Measurements from ENCODE around the gene GTPBP10. TPM values are rescaled to one million over a fixed set of nuclear protein-coding genes. Genes with fewer than 3 reads are reported as not detected.

GTPBP10 gene
- total RNA-seq, 1 experiment from 2014 or later: 18.5 TPM

DNA sequence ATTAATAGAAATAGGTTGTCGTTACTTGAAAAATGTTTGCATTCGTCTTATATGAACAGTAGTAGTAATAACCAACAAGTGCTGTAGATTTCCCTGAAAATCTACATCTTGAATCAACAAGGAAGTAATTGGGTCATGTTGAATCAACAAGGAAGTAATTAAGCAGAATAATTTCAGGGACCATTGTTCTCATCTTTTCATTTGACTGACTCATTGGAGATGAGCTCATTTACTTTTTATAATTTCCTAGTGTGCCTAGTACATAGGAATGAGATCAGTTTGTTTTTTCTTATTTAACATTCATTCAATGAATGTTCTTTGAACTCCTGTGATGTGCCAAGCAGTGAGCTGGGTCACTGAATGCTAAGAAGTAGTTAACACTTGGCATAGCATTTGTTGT, 65.0 kb downstream of the GTPBP10 start (continued):
- TF ChIP-seq ZNF281 (CRISPR knock-in tag; IDR thresholded peaks at IDR 0.05) (no peak), ATF1 (CRISPR knock-in tag; IDR thresholded peaks at IDR 0.05) (no peak)
- TF ChIP-seq, protein P1, sequence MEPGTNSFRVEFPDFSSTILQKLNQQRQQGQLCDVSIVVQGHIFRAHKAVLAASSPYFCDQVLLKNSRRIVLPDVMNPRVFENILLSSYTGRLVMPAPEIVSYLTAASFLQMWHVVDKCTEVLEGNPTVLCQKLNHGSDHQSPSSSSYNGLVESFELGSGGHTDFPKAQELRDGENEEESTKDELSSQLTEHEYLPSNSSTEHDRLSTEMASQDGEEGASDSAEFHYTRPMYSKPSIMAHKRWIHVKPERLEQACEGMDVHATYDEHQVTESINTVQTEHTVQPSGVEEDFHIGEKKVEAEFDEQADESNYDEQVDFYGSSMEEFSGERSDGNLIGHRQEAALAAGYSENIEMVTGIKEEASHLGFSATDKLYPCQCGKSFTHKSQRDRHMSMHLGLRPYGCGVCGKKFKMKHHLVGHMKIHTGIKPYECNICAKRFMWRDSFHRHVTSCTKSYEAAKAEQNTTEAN (CRISPR knock-in tag; IDR thresholded peaks at IDR 0.05): no peak
- TF ChIP-seq, protein P2, sequence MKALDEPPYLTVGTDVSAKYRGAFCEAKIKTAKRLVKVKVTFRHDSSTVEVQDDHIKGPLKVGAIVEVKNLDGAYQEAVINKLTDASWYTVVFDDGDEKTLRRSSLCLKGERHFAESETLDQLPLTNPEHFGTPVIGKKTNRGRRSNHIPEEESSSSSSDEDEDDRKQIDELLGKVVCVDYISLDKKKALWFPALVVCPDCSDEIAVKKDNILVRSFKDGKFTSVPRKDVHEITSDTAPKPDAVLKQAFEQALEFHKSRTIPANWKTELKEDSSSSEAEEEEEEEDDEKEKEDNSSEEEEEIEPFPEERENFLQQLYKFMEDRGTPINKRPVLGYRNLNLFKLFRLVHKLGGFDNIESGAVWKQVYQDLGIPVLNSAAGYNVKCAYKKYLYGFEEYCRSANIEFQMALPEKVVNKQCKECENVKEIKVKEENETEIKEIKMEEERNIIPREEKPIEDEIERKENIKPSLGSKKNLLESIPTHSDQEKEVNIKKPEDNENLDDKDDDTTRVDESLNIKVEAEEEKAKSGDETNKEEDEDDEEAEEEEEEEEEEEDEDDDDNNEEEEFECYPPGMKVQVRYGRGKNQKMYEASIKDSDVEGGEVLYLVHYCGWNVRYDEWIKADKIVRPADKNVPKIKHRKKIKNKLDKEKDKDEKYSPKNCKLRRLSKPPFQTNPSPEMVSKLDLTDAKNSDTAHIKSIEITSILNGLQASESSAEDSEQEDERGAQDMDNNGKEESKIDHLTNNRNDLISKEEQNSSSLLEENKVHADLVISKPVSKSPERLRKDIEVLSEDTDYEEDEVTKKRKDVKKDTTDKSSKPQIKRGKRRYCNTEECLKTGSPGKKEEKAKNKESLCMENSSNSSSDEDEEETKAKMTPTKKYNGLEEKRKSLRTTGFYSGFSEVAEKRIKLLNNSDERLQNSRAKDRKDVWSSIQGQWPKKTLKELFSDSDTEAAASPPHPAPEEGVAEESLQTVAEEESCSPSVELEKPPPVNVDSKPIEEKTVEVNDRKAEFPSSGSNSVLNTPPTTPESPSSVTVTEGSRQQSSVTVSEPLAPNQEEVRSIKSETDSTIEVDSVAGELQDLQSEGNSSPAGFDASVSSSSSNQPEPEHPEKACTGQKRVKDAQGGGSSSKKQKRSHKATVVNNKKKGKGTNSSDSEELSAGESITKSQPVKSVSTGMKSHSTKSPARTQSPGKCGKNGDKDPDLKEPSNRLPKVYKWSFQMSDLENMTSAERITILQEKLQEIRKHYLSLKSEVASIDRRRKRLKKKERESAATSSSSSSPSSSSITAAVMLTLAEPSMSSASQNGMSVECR (CRISPR knock-in tag; IDR thresholded peaks at IDR 0.05; ENCODE audit: borderline replicate concordance): no peak
- TF ChIP-seq, protein P3, sequence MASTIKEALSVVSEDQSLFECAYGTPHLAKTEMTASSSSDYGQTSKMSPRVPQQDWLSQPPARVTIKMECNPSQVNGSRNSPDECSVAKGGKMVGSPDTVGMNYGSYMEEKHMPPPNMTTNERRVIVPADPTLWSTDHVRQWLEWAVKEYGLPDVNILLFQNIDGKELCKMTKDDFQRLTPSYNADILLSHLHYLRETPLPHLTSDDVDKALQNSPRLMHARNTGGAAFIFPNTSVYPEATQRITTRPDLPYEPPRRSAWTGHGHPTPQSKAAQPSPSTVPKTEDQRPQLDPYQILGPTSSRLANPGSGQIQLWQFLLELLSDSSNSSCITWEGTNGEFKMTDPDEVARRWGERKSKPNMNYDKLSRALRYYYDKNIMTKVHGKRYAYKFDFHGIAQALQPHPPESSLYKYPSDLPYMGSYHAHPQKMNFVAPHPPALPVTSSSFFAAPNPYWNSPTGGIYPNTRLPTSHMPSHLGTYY (CRISPR knock-in tag; IDR thresholded peaks at IDR 0.05): no peak

DNA sequence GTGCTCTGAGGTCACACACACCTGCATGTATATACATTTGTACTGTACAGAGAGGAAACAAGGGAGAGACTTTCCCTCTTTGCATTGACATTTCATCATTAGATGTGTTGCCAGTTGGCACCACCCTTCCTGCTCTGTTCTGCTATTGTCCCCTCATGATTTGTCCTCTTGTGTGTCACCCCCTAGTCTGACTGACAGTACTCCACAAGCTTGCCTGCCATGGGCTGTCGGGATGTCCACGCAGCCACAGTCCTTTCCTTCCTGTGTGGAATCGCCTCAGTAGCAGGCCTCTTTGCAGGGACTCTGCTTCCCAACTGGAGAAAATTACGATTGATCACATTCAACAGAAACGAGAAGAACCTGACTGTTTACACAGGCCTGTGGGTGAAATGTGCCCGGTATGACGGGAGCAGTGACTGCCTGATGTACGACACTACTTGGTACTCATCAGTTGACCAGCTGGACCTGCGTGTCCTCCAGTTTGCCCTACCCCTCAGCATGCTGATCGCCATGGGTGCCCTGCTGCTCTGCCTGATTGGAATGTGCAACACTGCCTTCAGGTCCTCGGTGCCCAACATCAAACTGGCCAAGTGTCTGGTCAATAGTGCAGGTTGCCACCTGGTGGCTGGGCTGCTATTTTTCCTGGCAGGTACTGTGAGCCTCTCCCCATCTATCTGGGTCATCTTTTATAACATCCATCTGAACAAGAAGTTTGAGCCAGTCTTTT, 66.1 kb downstream of the GTPBP10 start:
- Mint-ChIP-seq H3K4me3 (no peak overlapping the region), H3K27me3 (ENCODE audit: low read depth) (no peaks in the 10 kb centered on the region), H3K36me3 (peaks cover 16% of the 10 kb centered on the region), H3K4me1 (no peaks in the 10 kb centered on the region), H3K9me3 (no peaks in the 10 kb centered on the region), H3K27ac (0 out of 2 replicates have a peak overlapping the region, but pooled peaks have one; percentile 12)
- ATAC-seq (peak; percentile 94), DNase-seq (ENCODE audit: low spot score) (peak; percentile 54)
- no peak for TF ChIP-seq RELA (CRISPR knock-in tag; IDR thresholded peaks at IDR 0.05; ENCODE audit: borderline replicate concordance)
- CTCF ChIA-PET: interaction anchor here (0.6 to 1.5 kb wide), 2 partner anchors 260 to 374 kb away, joined by 4 to 5 read pairs; no protein-coding TSS in a partner anchor
- POLR2A ChIA-PET: no interaction called here

- POLR2A ChIA-PET: no interaction called here
- Mint-ChIP-seq H3K27ac (no peak overlapping the region), H3K27me3 (ENCODE audit: low read depth) (no peaks in the 10 kb centered on the region), H3K4me1 (no peaks in the 10 kb centered on the region), H3K4me3 (no peak overlapping the region), H3K9me3 (no peaks in the 10 kb centered on the region), H3K36me3 (peaks cover 13% of the 10 kb centered on the region)
- CTCF ChIA-PET: no interaction called here
- no peak for DNase-seq (ENCODE audit: low spot score)
- no peak for ATAC-seq
- TF ChIP-seq, protein P4, sequence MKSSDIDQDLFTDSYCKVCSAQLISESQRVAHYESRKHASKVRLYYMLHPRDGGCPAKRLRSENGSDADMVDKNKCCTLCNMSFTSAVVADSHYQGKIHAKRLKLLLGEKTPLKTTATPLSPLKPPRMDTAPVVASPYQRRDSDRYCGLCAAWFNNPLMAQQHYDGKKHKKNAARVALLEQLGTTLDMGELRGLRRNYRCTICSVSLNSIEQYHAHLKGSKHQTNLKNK (CRISPR knock-in tag; IDR thresholded peaks at IDR 0.05): no peak
- TF ChIP-seq USF2 (CRISPR knock-in tag; IDR thresholded peaks at IDR 0.05) (no peak), ZSCAN18 (CRISPR knock-in tag; IDR thresholded peaks at IDR 0.05) (no peak), HMGA2 (CRISPR knock-in tag; IDR thresholded peaks at IDR 0.05) (no peak), NFATC4 (CRISPR knock-in tag; IDR thresholded peaks at IDR 0.05) (no peak), JAZF1 (CRISPR knock-in tag; IDR thresholded peaks at IDR 0.05) (no peak), NFE2L1 (CRISPR knock-in tag; IDR thresholded peaks at IDR 0.05) (no peak), OVOL2 (CRISPR knock-in tag; IDR thresholded peaks at IDR 0.05; ENCODE audit: borderline replicate concordance) (no peak), ZNF232 (CRISPR knock-in tag; IDR thresholded peaks at IDR 0.05) (no peak), RELA (CRISPR knock-in tag; IDR thresholded peaks at IDR 0.05; ENCODE audit: borderline replicate concordance) (no peak)
- TF ChIP-seq, protein P5, sequence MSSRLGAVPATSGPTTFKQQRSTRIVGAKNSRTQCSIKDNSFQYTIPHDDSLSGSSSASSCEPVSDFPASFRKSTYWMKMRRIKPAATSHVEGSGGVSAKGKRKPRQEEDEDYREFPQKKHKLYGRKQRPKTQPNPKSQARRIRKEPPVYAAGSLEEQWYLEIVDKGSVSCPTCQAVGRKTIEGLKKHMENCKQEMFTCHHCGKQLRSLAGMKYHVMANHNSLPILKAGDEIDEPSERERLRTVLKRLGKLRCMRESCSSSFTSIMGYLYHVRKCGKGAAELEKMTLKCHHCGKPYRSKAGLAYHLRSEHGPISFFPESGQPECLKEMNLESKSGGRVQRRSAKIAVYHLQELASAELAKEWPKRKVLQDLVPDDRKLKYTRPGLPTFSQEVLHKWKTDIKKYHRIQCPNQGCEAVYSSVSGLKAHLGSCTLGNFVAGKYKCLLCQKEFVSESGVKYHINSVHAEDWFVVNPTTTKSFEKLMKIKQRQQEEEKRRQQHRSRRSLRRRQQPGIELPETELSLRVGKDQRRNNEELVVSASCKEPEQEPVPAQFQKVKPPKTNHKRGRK (CRISPR knock-in tag; IDR thresholded peaks at IDR 0.05; ENCODE audit: borderline replicate concordance): no peak
Observed at GRCh38 chr7:90413185-90413528, 66.6 kb downstream of the GTPBP10 start.
